ENCODE results near the gene TPD52L2. TPM values are rescaled to one million over a fixed set of nuclear protein-coding genes. Genes with fewer than 3 reads are reported as not detected.

Gene TPD52L2
- polyA plus RNA-seq, 3 donors = 137 to 167 (median 144) TPM

DNA sequence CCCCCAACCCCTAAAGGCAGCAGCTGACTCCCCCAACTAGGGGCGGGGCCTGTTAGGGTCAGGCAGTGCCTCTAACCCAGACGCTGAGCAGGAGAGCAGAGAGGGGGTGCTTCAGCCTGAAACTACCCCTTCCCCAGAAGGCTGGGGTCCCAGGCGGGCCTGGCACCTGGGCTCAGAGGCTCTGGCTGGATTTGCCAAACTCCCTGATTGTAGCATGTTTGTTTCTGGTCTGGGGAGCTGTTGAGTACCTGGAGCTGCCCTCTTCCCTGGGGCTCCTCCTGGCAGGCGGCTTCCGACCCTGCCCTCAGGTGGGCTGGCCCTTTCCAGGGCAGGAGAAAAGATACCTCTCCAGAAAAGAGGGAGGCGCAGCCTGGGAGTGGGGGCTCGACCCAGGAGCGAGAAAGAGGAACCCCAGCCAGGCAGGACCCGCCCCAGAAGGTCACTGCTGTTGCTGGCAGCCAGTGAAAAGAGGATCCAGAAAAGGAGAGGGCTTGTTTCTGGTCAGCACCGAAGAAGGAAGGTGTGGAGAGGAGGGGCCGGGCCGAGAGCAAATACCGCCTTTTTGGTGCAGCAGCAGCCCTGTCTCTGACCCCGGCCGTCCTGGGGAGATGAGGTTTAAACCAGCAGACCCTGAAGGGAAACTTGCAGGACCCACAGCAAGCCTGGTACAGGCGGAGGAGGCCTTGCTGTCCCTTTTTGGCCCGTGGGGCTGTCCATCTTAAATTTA is 4.6 kb upstream of the TPD52L2 start:
- peaks cover 65 to 78% of the 10 kb centered on the region in 2 donors for H3K4me1 ChIP-seq (ENCODE audit: control insufficient read depth in 1 of 2, insufficient read depth in 2 of 2, low read length in 2 of 2)
- peak overlapping the region; percentile 79 to 92 (median 89) for H3K27ac Mint-ChIP-seq
- peak overlapping the region in 1 of 3 experiments; percentile 63 for H3K4me3 ChIP-seq (replicated peaks in 1 of 3; ENCODE audit: low read depth in 2 of 3, low read length in 3 of 3)
- H3K27me3 ChIP-seq (ENCODE audit: control insufficient read depth in 2 of 2, insufficient read depth in 2 of 2, low read length in 2 of 2) = peaks cover 0 to 3% of the 10 kb centered on the region in 2 donors
- peak overlapping the region; percentile 63 for H3K4me2 ChIP-seq (replicated peaks; ENCODE audit: extremely low read depth, low read length, poor library complexity, severe bottlenecking)
- intact Hi-C loops (cut with micrococcal nuclease) = loop anchor here (2.0 to 10.0 kb wide), 4 partner anchors 14 to 326 kb away; partner anchors contain the start of gene PTK6 (in 1 of the 2)
- H3K4me3 Mint-ChIP-seq = peak overlapping the region; percentile 50 to 77
- peaks cover 28% of the 10 kb centered on the region for H3K79me2 ChIP-seq (ENCODE audit: insufficient read depth, low read length)
- H3K36me3 ChIP-seq (replicated peaks in 1 of 2; ENCODE audit: control insufficient read depth in 1 of 2, insufficient read depth in 2 of 2, low read length in 2 of 2) = peaks cover 5 to 10% of the 10 kb centered on the region in 2 donors
- peak overlapping the region; percentile 51 to 70 for H3K27ac ChIP-seq (ENCODE audit: low read depth in 1 of 2, low read length in 2 of 2)
- H3K27me3 Mint-ChIP-seq (ENCODE audit: low read depth in 3 of 3) = peaks cover 11 to 35% (median 25%) of the 10 kb centered on the region in 3 donors
- 26% methylated on average over 15 of the region's 17 CpGs for WGBS (ENCODE audit: insufficient coverage)
- no peaks in the 10 kb centered on the region for H3K9me3 ChIP-seq (replicated peaks in 1 of 2; ENCODE audit: control insufficient read depth in 1 of 2, insufficient read depth in 1 of 2, low read length in 2 of 2)
- H3K4me1 Mint-ChIP-seq = peaks cover 52% of the 10 kb centered on the region
- peak overlapping the region; percentile 55 for H2AFZ ChIP-seq (ENCODE audit: insufficient read depth, low read depth, low read length, poor library complexity, severe bottlenecking)
- peaks cover 7 to 30% of the 10 kb centered on the region in 2 donors for H3K36me3 Mint-ChIP-seq
- TF ChIP-seq, protein P1, sequence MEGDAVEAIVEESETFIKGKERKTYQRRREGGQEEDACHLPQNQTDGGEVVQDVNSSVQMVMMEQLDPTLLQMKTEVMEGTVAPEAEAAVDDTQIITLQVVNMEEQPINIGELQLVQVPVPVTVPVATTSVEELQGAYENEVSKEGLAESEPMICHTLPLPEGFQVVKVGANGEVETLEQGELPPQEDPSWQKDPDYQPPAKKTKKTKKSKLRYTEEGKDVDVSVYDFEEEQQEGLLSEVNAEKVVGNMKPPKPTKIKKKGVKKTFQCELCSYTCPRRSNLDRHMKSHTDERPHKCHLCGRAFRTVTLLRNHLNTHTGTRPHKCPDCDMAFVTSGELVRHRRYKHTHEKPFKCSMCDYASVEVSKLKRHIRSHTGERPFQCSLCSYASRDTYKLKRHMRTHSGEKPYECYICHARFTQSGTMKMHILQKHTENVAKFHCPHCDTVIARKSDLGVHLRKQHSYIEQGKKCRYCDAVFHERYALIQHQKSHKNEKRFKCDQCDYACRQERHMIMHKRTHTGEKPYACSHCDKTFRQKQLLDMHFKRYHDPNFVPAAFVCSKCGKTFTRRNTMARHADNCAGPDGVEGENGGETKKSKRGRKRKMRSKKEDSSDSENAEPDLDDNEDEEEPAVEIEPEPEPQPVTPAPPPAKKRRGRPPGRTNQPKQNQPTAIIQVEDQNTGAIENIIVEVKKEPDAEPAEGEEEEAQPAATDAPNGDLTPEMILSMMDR (IDR thresholded peaks at IDR 0.05) = no peak
- H3K9me3 Mint-ChIP-seq = no peaks in the 10 kb centered on the region
- peak; percentile 70 to 79 (median 78) for DNase-seq
- no peak overlapping the region for H3K9ac ChIP-seq (ENCODE audit: insufficient read depth, low read length, poor library complexity, severe bottlenecking)
- peaks cover 2% of the 10 kb centered on the region for H4K20me1 ChIP-seq (ENCODE audit: insufficient read depth, low read length)

DNA sequence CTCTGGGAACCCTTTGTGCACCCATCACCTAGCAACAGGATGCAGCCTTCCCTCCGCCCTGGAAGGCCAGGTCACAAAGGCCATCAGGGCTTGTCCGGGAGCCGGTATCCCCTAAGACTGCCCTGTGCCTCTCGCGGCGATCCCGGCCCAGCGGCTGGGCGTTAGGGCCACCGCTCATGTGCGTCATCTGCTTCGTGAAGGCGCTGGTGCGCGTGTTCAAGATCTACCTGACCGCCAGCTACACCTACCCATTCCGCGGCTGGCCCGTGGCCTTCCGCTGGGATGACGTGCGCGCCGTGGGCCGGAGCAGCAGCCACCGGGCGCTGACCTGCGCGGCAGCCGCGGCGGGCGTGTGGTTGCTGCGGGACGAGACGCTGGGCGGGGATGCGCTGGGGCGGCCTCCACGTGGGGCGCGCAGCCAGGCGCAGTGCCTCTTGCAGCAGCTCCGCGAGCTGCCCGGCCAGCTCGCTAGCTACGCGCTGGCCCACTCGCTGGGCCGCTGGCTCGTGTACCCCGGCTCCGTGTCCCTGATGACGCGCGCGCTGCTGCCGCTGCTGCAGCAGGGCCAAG is 3.6 kb upstream of the TPD52L2 start, which contains the start of gene ABHD16B:
Gene ABHD16B (plus strand): TSS at position 134 of the 570 bp plus-strand sequence. CDS start 43 bp downstream, at position 177.
- H4K20me1 ChIP-seq (ENCODE audit: insufficient read depth, low read length) = peaks cover 7% of the 10 kb centered on the region
- Mint-ChIP-seq H3K27ac (peak within 1 kb of the TSS; percentile 79 to 92 (median 89)), H3K27me3 (ENCODE audit: low read depth in 3 of 3) (peaks cover 7 to 25% (median 20%) of the 10 kb centered on the region in 3 donors), H3K9me3 (no peaks in the 10 kb centered on the region), H3K4me3 (peak within 1 kb of the TSS; percentile 50 to 77), H3K4me1 (peaks cover 60% of the 10 kb centered on the region), H3K36me3 (peaks cover 7 to 34% of the 10 kb centered on the region in 2 donors)
- no peak for DNase-seq
- H3K4me1 ChIP-seq (ENCODE audit: control insufficient read depth in 1 of 2, insufficient read depth in 2 of 2, low read length in 2 of 2) = peaks cover 70 to 85% of the 10 kb centered on the region in 2 donors
- H3K79me2 ChIP-seq (ENCODE audit: insufficient read depth, low read length) = peaks cover 38% of the 10 kb centered on the region
- intact Hi-C loops (cut with micrococcal nuclease) = loop anchor here (2.0 to 10.0 kb wide), 4 partner anchors 15 to 327 kb away; partner anchors contain the start of gene PTK6 (in 1 of the 2)
- TF ChIP-seq, protein P1 (IDR thresholded peaks at IDR 0.05) = no peak
- WGBS (ENCODE audit: insufficient coverage) = 95% methylated on average over 59 of the region's 59 CpGs
- peaks cover 0 to 3% of the 10 kb centered on the region in 2 donors for H3K27me3 ChIP-seq (ENCODE audit: control insufficient read depth in 2 of 2, insufficient read depth in 2 of 2, low read length in 2 of 2)
- H2AFZ ChIP-seq (ENCODE audit: insufficient read depth, low read depth, low read length, poor library complexity, severe bottlenecking) = peak within 1 kb of the TSS; percentile 55
- peak within 1 kb of the TSS; percentile 63 for H3K4me2 ChIP-seq (replicated peaks; ENCODE audit: extremely low read depth, low read length, poor library complexity, severe bottlenecking)
- peaks cover 5 to 10% of the 10 kb centered on the region in 2 donors for H3K36me3 ChIP-seq (replicated peaks in 1 of 2; ENCODE audit: control insufficient read depth in 1 of 2, insufficient read depth in 2 of 2, low read length in 2 of 2)
- H3K9ac ChIP-seq (ENCODE audit: insufficient read depth, low read length, poor library complexity, severe bottlenecking) = no peak within 1 kb of the TSS
- peak within 1 kb of the TSS in 1 of 3 experiments; percentile 63 for H3K4me3 ChIP-seq (replicated peaks in 1 of 3; ENCODE audit: low read depth in 2 of 3, low read length in 3 of 3)
- H3K9me3 ChIP-seq (replicated peaks in 1 of 2; ENCODE audit: control insufficient read depth in 1 of 2, insufficient read depth in 1 of 2, low read length in 2 of 2) = no peaks in the 10 kb centered on the region
- peak within 1 kb of the TSS; percentile 51 to 70 for H3K27ac ChIP-seq (ENCODE audit: low read depth in 1 of 2, low read length in 2 of 2)
